Measurements from ENCODE around the gene FIGNL2. TPM values are rescaled to one million over a fixed set of nuclear protein-coding genes. Genes with fewer than 3 reads are reported as not detected.

The FIGNL2 gene
- total RNA-seq, 2 donors from 2014 or later = 0.86 TPM

DNA sequence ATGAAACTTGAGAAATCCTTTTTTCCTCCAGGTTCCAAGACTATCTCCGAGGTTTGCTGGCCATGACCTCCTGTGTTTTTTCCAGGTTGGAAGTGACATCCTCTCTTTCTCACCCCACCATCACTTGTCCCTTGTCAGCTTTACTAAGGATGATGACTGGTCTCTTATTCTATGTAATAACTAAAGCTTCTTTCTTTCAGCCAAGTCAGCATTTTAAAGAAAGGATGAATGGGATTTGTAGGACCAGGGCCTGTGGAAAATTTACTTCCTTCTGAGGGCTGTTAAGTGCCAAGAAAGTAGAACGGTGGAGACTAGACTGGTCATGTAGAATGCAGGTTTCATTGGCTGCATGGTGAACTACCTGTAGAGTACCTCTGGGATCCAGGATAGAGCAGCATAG is 73.6 kb downstream of the FIGNL2 start:
- no peaks in the 10 kb centered on the region for H3K36me3 Mint-ChIP-seq (ENCODE audit: insufficient read depth in 2 of 2)
- no peaks in the 10 kb centered on the region for H3K27me3 Mint-ChIP-seq (ENCODE audit: low read depth)
- ATAC-seq (replicated peaks in 1 of 2) (no peak), DNase-seq (no peak)
- no peak overlapping the region for H3K27ac Mint-ChIP-seq
- peaks cover 5% of the 10 kb centered on the region for H3K4me1 Mint-ChIP-seq (ENCODE audit: low read depth)
- H3K9me3 Mint-ChIP-seq = no peaks in the 10 kb centered on the region
- no peak overlapping the region for H3K4me3 Mint-ChIP-seq

DNA sequence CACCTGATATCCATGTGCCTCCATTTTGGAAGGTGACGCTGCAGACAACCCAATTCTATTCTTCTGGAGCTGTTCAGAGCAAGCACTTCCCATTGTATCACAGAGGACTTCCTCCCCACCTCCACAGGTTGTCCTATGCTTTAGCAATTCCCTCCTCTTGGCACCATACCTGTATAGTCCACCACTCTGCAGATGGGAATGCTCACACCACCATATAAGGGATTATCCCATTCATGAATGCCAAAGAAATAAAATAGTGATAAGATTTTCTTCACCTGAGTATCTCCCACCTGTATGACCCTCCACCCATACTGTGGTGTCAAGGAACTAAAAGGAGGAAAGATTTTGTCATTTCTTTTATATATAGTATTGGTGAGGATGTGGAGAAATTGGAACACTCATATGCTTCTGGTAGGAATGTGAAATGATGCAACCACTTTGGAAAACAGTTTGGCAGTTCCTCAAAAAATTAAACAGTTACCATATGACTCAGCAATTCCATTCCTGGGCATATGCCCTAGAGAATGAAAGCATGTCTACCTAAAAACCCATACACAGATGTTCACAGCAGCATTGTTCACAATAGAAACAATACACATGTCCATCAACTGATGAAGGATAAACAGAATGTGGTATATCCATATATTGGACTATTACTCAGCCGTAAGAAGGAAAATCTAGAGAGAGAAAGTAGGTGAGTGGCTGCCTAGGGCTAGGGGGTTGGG is 75.2 kb downstream of the FIGNL2 start:
- Mint-ChIP-seq H3K36me3 (ENCODE audit: insufficient read depth in 2 of 2) (no peaks in the 10 kb centered on the region), H3K9me3 (no peaks in the 10 kb centered on the region), H3K27ac (no peak overlapping the region), H3K4me1 (ENCODE audit: low read depth) (no peaks in the 10 kb centered on the region), H3K27me3 (ENCODE audit: low read depth) (no peaks in the 10 kb centered on the region), H3K4me3 (no peak overlapping the region)
- ATAC-seq (replicated peaks in 1 of 2) (no peak), DNase-seq (no peak)

DNA sequence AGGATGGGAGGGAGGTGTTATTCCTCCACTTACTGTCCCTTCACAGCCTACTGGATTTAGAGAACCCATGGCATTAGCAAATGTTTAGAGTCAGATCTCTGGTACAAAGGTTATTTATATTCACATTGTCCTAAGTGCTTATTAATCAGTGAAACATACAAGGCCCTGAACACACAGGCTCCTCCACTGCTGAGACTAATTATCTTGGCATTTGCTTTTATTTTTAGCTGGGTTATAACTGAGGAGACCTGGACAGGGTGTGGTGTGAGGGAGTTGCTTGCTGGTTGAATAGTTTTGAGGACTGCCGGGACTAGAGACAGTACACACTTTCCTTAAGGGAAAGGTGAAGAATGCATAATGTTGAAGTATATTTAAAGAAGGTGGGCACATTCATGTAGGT is 77.5 kb downstream of the FIGNL2 start:
- no peak for DNase-seq
- no peaks in the 10 kb centered on the region for H3K9me3 Mint-ChIP-seq
- no peaks in the 10 kb centered on the region for H3K36me3 Mint-ChIP-seq (ENCODE audit: insufficient read depth in 2 of 2)
- no peak overlapping the region for H3K4me3 Mint-ChIP-seq
- H3K4me1 Mint-ChIP-seq (ENCODE audit: low read depth) = no peaks in the 10 kb centered on the region
- no peak for ATAC-seq (replicated peaks in 1 of 2)
- H3K27ac Mint-ChIP-seq = no peak overlapping the region
- H3K27me3 Mint-ChIP-seq (ENCODE audit: low read depth) = no peaks in the 10 kb centered on the region

Other genes starting within 250 kb of the FIGNL2 start
- not detected for gene ANKRD33, start 39.4 kb upstream of the FIGNL2 start, total RNA-seq
- gene ACVRL1, start 58.8 kb upstream of the FIGNL2 start, total RNA-seq = not detected
- gene ACVR1B, start 103.0 kb upstream of the FIGNL2 start, total RNA-seq = 1 to 10 TPM; 7.2 to 8.4 TPM
- 10 to 100 TPM; 10.0 to 11.1 TPM for gene TAMALIN, start 158.2 kb upstream of the FIGNL2 start, total RNA-seq
- 100 to 1,000 TPM; 113 to 136 TPM for gene NR4A1, start 202.7 kb upstream of the FIGNL2 start, total RNA-seq
- 10 to 100 TPM; 52.6 to 53.4 TPM for gene ATG101, start 221.3 kb upstream of the FIGNL2 start, total RNA-seq
- not detected for gene SMIM41, start 231.0 kb upstream of the FIGNL2 start, total RNA-seq

All from activated T-cell treated with anti-CD3 and anti-CD28 coated beads, Interleukin-2, amount 50 U/mL, for 72 hours (primary cell).